Activated naive CD4-positive, alpha-beta T cell treated with anti-CD3 and anti-CD28 coated beads, Interleukin-2, amount 50 U/mL, for 24 hours (primary cell): ENCODE measurements around the gene BMPR1B.

Experiments
- H3K27ac Mint-ChIP-seq: one replicate; pipeline ENCODE4 v1.8.0; 2021; ENCODE audit warnings: mild to moderate bottlenecking, mixed read lengths
- H3K27me3 Mint-ChIP-seq: one replicate; pipeline ENCODE4 v1.8.0; 2021; ENCODE audit warnings: mixed read lengths
- H3K36me3 Mint-ChIP-seq: one replicate; pipeline ENCODE4 v1.8.0; 2021; ENCODE audit warnings: mixed read lengths
- H3K4me1 Mint-ChIP-seq: one replicate; pipeline ENCODE4 v1.8.0; 2021; ENCODE audit warnings: mixed read lengths
- H3K4me3 Mint-ChIP-seq: one replicate; pipeline ENCODE4 v1.8.0; 2021; ENCODE audit warnings: mild to moderate bottlenecking, mixed read lengths
- H3K9me3 Mint-ChIP-seq: one replicate; pipeline ENCODE4 v1.8.0; 2021; ENCODE audit warnings: mixed read lengths

Gene BMPR1B

DNA sequence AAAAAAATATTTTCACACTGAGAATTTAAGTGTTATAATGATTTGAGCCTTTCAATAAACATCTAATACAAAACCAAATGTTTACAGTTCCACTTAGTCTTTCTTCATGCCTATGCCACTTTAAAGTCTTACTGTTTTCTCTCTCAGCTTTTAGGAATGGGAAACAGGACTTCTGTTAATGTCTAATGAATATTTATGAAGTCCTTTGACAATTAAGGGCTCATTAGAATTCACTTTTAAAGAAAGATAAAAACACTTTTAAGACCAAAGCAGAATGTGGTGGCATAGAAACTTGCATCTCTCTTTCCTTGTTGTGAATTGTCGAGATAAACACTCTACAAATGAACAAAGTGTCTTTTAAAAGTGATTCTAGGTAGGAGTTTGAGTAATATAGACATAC is 315.9 kb downstream of the BMPR1B start:
- H3K4me3 Mint-ChIP-seq, result no peak overlapping the region
- H3K27me3 Mint-ChIP-seq, result no peaks in the 10 kb centered on the region

DNA sequence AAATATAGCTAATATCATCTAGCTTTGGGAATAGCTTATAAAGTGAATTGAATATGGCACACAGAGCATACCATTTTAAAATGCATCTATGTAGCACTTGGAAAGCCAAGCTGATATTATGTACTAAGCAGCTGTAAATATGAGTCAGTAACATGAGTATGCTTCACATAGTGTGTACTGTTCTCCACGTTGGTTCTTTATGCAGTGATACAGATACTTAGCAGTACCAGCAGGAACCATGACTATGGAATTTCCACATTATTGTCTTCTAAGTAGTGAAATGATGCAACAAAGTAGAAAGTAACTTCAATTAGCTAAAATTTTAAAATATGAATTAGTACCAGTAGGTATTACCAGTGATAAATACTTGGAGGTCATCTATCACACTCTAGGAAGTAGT is 320.1 kb downstream of the BMPR1B start:
- Mint-ChIP-seq H3K36me3 (no peaks in the 10 kb centered on the region), H3K27me3 (no peaks in the 10 kb centered on the region), H3K4me1 (no peaks in the 10 kb centered on the region), H3K9me3 (no peaks in the 10 kb centered on the region), H3K27ac (no peak overlapping the region), H3K4me3 (no peak overlapping the region)

More for the DNA sequence above, 315.9 kb downstream of the BMPR1B start:
- no peaks in the 10 kb centered on the region for H3K9me3 Mint-ChIP-seq
- H3K36me3 Mint-ChIP-seq, result no peaks in the 10 kb centered on the region
- H3K4me1 Mint-ChIP-seq, result peaks cover 4% of the 10 kb centered on the region
- H3K27ac Mint-ChIP-seq, result no peak overlapping the region

DNA sequence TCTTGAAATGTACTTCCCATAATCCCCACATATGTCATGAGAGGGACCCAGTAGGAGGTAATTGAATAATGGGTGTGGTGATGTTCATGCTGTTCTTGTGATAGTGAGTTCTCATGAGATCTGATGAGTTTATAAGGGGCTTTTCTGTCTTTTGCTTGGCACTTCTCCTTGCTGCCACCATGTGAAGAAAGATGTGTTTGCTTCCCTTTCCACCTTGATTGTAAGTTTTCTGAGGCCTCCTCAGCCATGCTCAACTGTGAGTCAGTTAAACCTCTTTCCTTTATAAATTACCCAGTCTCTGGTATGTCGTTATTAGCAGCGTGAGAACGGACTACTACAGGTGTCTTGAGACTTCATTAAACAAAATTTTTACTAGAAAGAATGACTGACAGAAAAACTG is 323.2 kb downstream of the BMPR1B start:
- no peaks in the 10 kb centered on the region for H3K36me3 Mint-ChIP-seq
- H3K27ac Mint-ChIP-seq, result no peak overlapping the region
- no peaks in the 10 kb centered on the region for H3K9me3 Mint-ChIP-seq
- no peak overlapping the region for H3K4me3 Mint-ChIP-seq
- H3K4me1 Mint-ChIP-seq, result peaks cover 11% of the 10 kb centered on the region
- H3K27me3 Mint-ChIP-seq, result peaks cover 6% of the 10 kb centered on the region

DNA sequence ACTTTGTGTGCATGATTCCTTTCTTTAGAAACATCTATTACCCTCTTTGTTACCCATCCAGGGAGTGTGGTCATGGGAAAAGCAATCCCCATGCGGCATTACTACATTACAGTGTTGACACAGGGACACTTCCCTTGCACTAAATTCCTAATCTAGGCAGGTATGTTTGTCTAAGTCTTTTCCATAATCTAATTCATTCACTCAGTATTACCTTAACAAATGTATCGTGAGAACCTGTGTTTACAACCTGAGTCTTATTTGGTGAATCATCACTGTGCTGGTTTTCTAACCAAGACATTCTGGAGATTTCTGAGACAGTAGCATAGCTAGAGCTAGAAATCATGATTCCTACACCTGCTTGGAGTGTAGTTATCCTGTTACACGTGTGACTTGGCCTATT is 326.8 kb downstream of the BMPR1B start:
- Mint-ChIP-seq H3K4me3 (no peak overlapping the region), H3K9me3 (no peaks in the 10 kb centered on the region), H3K27me3 (peaks cover 9% of the 10 kb centered on the region), H3K36me3 (no peaks in the 10 kb centered on the region), H3K27ac (no peak overlapping the region), H3K4me1 (peaks cover 17% of the 10 kb centered on the region)

DNA sequence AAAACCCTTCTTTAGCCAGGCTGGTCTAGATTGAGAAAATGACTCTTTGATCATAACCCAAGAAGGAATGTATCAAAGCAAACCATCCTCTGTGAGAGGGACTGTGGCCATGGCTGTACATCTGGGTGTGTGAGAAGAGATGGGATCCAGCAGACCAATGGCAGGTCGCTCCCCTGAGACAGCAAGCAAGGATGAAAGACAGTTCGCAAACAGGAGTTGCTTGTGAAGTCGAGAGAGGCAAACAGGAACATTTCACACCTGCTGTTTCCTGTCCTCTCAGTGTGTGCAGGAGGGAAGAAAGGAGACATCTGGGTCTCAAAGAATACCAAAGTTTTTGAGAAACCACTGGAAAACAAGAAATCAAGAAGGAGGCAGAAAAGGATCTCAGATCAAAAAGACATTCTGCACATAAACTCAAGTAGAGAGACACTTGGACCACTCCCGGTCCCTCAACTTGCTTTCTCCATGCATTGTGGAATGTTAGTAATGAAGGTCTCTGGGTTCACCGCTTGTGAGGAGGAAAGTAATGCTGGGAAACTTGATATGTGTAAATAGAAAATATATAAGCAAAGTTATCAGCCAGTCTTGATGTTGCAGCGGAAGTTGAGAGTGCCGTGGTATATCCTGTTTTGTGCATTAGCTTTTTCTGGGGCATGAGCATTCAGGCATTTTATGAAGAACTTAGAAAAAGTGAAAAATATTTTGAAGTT is 327.5 kb downstream of the BMPR1B start:
- Mint-ChIP-seq H3K9me3 (no peaks in the 10 kb centered on the region), H3K36me3 (no peaks in the 10 kb centered on the region), H3K4me3 (peak overlapping the region; percentile 65), H3K27ac (no peak overlapping the region), H3K27me3 (peaks cover 9% of the 10 kb centered on the region), H3K4me1 (peaks cover 17% of the 10 kb centered on the region)

DNA sequence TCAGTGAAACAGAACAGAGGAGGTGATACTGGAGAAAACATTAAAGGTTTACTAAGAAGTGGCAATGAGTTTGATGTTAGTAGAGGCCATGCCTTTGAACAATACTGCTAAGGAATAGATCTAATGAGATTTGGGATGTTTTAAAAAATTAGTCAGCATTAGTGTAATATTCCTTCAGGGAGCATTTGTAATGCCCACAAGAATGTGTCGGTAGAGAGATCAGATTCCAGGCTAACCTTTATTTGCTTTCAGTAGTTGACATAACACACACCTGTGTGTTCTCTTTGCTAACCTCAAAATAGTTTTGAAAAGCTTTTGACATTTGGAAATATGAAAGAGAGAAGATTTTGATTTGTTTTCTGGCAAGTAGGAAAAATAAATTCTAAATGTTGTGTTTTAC is 328.8 kb downstream of the BMPR1B start:
- no peak overlapping the region for H3K4me3 Mint-ChIP-seq
- peaks cover 17% of the 10 kb centered on the region for H3K4me1 Mint-ChIP-seq
- peaks cover 9% of the 10 kb centered on the region for H3K27me3 Mint-ChIP-seq
- no peaks in the 10 kb centered on the region for H3K36me3 Mint-ChIP-seq
- H3K9me3 Mint-ChIP-seq, result no peaks in the 10 kb centered on the region
- no peak overlapping the region for H3K27ac Mint-ChIP-seq

DNA sequence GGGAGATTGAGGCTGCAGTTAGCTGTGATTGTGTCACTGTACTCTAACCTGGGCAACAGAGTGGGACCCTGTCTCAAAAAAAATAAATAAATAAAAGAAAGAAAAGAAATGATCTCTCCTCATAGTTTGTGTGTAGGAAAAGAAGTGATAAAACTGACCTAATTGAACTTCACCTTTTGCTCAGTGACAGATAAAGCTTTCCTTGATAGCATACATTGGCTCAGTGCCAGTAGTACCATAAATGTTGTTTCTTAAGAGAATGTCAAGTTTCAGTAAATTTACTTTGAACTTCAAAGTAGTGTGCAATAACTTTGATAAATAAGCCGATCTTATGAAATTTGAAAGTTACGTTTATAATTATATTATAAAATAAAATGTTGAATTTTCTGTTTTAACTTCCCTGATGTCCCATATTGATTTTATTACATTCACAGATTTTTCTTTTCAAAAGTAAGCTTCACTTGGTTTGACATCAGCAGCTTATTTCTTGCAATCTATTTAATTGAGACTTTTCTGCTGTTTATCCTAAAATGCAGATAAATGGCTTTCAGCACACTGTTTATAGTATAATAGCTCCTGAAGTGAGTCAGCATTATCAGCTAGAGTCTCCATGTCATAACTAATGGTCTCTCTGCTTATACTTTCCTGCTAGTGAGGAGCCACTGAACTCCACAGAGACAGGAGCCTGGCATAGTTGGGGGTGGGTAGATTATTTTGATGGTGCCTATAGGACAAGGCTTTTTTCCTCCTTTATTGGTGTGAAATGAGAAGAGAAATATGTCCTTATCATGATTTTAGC is 330.1 kb downstream of the BMPR1B start:
- H3K4me1 Mint-ChIP-seq, result peaks cover 17% of the 10 kb centered on the region
- H3K27me3 Mint-ChIP-seq, result peaks cover 9% of the 10 kb centered on the region
- H3K9me3 Mint-ChIP-seq, result no peaks in the 10 kb centered on the region
- H3K4me3 Mint-ChIP-seq, result no peak overlapping the region
- H3K27ac Mint-ChIP-seq, result no peak overlapping the region
- no peaks in the 10 kb centered on the region for H3K36me3 Mint-ChIP-seq

DNA sequence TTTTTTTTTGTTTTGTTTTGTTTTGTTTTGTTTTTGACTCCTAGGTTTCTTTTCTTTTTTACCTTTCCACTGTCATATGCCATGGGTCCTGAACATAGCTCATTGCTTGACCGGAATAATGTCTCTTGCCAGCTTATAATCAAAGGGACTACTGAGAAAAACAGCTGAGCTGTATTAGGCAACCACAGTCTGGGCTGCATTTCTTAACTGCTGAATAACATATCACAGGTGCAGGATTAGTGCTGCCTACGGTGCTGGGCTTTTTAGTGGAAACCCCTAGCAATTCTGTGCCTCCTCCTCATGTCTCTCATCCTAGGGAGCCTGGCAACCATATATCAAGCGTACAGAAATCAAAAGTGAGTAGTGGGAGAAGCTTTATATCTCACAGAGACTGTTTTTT is 333.5 kb downstream of the BMPR1B start:
- Mint-ChIP-seq H3K36me3 (no peaks in the 10 kb centered on the region), H3K4me3 (no peak overlapping the region), H3K9me3 (no peaks in the 10 kb centered on the region), H3K27me3 (peaks cover 4% of the 10 kb centered on the region), H3K4me1 (peaks cover 5% of the 10 kb centered on the region), H3K27ac (no peak overlapping the region)

DNA sequence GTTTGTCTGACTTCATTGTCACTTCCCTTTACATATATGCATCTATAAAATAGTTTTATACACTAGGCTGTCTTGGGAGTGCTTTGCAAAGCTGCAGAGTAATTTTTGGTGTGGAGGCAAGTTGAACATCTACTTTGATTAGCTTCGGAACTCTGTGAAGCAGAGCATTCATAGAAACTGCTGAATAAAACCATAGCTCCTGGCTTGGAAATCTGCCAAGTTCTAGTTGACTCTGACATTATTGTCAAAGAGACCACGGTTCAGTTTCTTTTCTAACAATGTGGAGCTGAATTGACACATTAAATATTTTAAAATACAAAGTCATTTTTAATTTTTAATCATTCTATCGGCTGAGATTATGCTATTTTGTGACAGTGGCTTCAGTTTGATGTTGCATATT is 335.0 kb downstream of the BMPR1B start:
- H3K36me3 Mint-ChIP-seq, result no peaks in the 10 kb centered on the region
- H3K4me1 Mint-ChIP-seq, result no peaks in the 10 kb centered on the region
- no peaks in the 10 kb centered on the region for H3K9me3 Mint-ChIP-seq
- H3K4me3 Mint-ChIP-seq, result no peak overlapping the region
- H3K27ac Mint-ChIP-seq, result no peak overlapping the region
- H3K27me3 Mint-ChIP-seq, result peaks cover 1% of the 10 kb centered on the region

DNA sequence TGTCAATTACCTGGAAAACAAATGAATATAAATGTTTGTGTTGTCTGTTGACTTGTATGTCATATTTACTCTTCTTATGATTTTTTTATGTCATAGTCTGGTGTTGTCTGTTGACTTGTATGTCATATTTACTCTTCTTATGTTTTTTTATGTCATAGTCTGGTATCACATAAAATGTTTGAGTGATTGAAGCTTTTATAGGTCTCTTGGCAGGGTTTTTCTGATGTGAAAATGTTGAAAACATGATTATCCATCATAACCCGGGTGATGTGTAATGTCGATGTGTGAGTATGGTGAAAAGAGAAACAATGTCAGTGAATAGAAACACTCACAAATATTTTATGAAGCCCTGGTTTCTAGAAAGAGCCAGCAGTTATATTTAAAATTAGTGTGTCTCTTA is 335.7 kb downstream of the BMPR1B start:
- Mint-ChIP-seq H3K4me3 (no peak overlapping the region), H3K27ac (no peak overlapping the region), H3K27me3 (peaks cover 1% of the 10 kb centered on the region), H3K36me3 (no peaks in the 10 kb centered on the region), H3K4me1 (no peaks in the 10 kb centered on the region), H3K9me3 (no peaks in the 10 kb centered on the region)

DNA sequence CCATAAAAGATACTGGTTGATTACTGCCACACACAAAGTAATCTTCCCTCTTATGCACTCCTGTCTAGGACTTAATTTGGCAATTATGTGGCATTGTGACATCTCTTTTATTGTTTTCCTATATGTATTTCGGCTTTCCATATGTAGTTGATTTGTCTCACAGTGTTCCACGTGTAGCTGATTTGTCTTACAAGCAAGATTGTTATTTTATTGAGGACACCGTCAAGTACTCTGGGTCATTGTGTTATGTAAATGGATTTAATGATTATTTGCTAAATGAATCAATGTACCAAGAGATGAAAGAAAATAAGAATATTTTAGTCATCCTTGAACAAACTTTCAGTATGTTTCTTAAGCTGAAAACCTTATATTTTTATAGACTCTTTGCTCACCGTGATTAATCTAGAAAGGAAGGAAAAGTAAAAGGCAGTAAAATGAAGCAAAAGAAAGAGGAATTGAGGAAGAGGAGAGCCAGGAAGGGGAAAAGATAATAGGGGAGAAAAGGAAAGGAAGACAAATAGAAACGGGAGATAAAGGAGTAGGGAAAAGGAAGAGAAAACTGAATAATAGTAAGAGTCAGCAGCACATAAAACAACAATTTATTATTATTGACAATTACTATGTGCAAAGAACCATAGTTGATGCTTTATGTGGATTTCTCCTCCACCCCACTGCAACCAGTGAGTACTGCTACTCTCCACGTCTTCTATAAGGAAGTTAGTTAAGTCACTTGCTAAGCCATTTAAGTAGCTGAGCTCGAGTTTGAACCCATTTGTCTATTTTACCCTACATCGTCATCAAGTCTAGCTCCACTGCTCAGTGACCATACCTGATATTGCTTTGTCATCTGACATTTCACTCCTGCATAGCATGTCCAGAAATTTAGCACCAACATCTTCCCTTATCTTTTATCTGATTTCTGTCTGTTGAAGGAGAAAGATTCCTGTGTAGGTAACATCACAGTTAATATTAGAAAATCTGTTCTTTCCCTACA is 336.5 kb downstream of the BMPR1B start:
- Mint-ChIP-seq H3K36me3 (no peaks in the 10 kb centered on the region), H3K27me3 (peaks cover 1% of the 10 kb centered on the region), H3K4me3 (no peak overlapping the region), H3K27ac (no peak overlapping the region), H3K9me3 (no peaks in the 10 kb centered on the region), H3K4me1 (no peaks in the 10 kb centered on the region)

DNA sequence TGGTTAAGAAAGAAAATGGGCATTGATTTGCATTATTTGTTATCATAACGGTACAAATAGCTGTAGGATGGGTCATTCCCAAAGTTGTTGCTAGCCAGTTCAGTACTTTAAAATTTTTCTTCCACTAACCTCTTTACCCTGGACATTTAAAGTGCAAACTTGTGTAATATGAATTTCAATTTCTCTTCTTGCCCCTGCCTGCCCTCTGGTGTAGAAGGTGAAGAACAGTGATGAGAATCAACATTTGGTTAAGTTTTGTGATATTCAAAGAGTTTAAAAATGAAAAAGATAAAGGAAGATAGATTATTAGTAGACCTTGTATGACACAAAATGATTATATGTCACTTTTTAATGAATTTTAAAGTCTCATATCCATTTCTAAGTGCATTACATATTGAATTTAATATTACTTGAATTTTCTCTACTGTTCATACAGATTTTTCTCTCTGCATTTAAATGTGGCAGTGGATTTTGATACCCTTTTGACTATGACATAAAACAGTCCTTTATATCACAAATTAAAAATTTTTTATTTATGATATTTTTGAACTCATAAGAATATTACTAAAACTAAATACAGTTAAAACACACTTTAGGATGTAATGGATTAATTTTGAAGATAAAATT is 337.7 kb downstream of the BMPR1B start:
- H3K27me3 Mint-ChIP-seq, result peaks cover 5% of the 10 kb centered on the region
- no peak overlapping the region for H3K4me3 Mint-ChIP-seq

DNA sequence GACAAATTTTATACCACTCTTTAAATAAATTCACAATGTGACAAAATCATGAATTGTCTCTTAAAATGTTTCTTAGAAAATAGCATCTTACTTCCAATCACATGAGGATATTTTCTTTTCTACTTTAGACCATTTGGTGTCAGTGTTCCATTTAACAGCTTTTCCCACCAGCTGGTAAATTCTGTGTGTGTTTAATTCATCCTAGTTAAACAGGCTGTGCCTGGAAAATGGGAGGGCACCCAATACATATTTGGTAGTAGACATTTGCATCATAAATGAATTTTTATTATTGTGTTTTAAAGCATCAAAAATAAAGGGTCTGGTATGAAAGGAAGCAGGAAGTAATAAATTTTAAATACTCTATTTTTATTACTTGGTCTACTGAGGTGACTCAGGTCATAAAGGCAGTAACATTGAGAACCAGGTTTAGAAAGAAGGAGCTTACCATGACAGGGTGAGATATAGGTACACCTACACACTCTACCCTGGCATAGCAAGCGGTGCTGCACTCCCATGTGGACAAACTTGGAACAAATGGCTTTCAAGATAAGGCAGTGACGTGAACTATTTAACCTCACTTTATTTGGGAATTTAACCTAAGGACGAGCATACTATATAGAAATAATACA is 344.5 kb downstream of the BMPR1B start:
- H3K27ac Mint-ChIP-seq, result no peak overlapping the region
- no peak overlapping the region for H3K4me3 Mint-ChIP-seq
- H3K4me1 Mint-ChIP-seq, result no peaks in the 10 kb centered on the region
- no peaks in the 10 kb centered on the region for H3K9me3 Mint-ChIP-seq
- no peaks in the 10 kb centered on the region for H3K36me3 Mint-ChIP-seq
- H3K27me3 Mint-ChIP-seq, result peaks cover 6% of the 10 kb centered on the region

More for the DNA sequence above, 337.7 kb downstream of the BMPR1B start:
- Mint-ChIP-seq H3K9me3 (no peaks in the 10 kb centered on the region), H3K4me1 (no peaks in the 10 kb centered on the region), H3K27ac (no peak overlapping the region), H3K36me3 (no peaks in the 10 kb centered on the region)

DNA sequence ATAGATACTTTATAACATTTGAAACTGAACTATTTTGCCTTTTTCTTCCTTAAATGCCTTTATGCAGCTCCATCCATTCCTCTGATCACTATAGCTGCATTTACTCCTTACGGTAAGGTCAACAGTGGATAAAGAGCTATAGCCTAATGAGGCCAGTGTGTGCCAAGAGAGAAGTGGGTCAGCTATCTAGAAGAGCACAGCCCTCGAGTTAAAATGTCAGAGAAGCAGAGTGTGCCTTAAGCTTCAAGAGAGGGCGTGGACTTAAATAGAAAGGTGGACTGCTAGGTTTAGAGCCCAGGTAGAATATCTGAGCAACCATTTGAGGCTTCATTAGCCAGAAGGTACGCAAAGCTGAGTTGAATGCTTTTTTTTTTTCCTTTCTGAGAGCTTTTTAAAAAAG is 347.4 kb downstream of the BMPR1B start:
- H3K9me3 Mint-ChIP-seq, result no peaks in the 10 kb centered on the region
- no peak overlapping the region for H3K27ac Mint-ChIP-seq
- no peaks in the 10 kb centered on the region for H3K4me1 Mint-ChIP-seq
- no peaks in the 10 kb centered on the region for H3K36me3 Mint-ChIP-seq
- H3K27me3 Mint-ChIP-seq, result peaks cover 4% of the 10 kb centered on the region
- no peak overlapping the region for H3K4me3 Mint-ChIP-seq

DNA sequence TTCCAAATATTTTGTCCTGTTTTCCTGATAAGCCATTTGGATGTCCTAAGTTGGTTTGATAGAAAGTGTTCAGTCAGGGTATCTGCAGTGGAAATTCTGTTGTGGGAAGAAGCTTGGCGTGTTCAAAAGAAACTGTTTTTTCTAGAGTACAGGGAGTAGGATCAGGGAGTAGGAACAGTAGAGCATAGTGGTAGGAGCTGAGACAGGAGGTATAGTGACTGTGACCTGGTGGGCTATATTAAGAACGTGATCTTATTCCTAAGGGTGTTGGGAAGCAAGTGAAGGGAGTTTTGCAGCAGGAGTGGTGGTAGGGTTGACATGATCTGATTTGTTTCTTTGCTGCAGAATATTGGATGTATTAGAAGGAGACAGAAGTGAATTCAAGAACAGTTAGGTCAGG is 348.2 kb downstream of the BMPR1B start:
- H3K36me3 Mint-ChIP-seq, result no peaks in the 10 kb centered on the region
- H3K9me3 Mint-ChIP-seq, result no peaks in the 10 kb centered on the region
- H3K4me3 Mint-ChIP-seq, result no peak overlapping the region
- no peaks in the 10 kb centered on the region for H3K4me1 Mint-ChIP-seq
- H3K27me3 Mint-ChIP-seq, result peaks cover 4% of the 10 kb centered on the region
- no peak overlapping the region for H3K27ac Mint-ChIP-seq
